NCI-H345 (cell line): ENCODE data around the gene PSAP.
A peak's percentile ranks its signal among the peaks of the same experiment; 100 is the strongest.
"Not testable (repeated sequence)": the region's sequence is repeated elsewhere in the genome, so short reads cannot be mapped to it uniquely, and the experiment has no call there.

Experiments
- DNase-seq: peaks from one replicate; lab custom pipeline; 2025; lab: John Stamatoyannopoulos, UW

Gene PSAP

DNA sequence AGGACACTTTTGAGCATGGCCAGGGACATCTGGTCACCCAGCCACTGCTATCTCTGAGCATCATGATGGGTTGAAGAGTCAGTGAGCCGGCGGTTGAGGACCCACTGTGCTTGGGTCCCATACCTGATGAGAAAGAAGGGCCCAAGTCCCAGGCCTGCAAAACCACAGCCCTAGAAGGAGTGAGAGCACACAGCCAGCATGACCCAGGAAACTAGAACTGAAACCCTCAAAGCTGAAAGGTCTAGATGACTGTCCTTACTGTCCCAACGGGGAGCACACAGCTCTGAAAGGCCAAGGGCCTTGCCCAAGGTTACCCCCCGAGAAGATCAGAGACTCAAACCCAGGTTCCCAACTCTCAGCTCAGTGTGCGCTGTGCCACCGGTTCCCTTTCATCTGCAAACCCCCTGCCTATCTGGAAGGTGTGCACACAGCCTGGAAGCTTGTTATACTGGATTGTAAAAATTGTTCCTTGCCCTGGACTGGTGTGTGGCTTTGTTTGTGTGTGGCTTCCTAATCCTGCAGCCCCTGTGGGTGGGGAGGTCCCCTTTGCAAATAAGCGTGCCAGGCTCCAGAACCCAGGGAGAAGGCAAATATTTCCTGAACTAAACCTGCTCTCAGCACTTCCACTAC lies 22.6 kb upstream of the PSAP start:
- no peak for DNase-seq

DNA sequence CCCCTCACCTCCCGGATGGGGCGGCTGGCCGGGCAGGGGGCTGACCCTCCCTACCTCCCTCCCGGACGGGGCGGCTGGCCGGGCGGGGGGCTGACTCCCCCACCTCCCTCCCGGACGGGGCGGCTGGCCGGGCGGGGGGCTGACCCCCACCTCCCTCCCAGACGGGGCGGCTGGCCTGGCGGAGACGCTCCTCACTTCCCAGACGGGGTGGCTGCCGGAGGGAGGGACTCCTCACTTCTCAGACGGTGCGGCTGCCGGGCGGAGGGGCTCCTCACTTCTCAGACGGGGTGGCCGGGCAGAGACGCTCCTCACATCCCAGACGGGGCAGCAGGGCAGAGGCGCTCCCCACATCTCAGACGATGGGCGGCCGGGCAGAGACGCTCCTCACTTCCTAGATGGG lies 18.6 kb upstream of the PSAP start:
- DNase-seq = not testable (repeated sequence)

GRCh38 chr10:71868192-71868697 lies 17.2 kb upstream of the PSAP start:
- DNase-seq = no peak

- DNase-seq = no peak
Measured at GRCh38 chr10:71865561-71866041, 14.6 kb upstream of the PSAP start.

DNA sequence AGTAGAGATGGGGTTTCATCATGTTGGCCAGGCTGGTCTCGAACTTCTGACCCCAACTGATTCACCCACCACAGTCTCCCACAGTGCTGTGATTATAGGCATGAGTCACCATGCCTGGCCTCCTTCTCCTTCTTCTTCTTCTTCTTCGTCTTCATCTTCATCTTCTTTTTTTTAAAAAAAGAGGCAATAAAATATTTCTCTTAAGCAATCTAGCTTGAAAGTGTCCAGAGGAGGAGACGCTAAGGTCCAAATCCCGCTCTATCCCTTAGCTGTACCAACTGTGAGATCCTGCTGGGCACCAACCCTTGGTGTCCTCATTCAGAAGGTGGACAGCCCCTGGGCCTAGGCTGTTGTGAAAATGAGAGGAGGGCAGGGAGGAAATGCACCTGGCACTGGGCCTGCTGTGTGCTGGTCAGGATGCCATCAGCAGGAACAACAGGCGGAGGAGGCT lies 13.9 kb upstream of the PSAP start:
- no peak for DNase-seq

DNA sequence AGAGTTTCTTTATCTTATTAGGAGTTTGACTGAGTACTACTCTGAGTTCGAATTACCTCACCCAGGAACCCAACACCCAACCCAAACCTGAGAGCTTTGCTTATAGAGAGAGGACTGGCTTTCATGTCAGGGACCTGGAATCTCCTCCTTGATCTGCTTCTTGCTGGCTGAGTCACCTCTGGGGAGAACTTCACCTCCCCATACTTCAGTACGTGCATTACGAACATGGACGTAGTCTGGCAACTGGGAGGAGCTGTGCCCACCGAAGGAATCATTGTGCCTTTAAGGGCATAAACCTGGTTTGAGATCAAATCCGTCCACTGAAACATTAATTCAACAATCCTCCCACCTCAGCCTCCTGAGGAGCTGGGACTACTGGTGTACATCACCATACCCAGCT lies 12.2 kb upstream of the PSAP start:
- no peak for DNase-seq

DNA sequence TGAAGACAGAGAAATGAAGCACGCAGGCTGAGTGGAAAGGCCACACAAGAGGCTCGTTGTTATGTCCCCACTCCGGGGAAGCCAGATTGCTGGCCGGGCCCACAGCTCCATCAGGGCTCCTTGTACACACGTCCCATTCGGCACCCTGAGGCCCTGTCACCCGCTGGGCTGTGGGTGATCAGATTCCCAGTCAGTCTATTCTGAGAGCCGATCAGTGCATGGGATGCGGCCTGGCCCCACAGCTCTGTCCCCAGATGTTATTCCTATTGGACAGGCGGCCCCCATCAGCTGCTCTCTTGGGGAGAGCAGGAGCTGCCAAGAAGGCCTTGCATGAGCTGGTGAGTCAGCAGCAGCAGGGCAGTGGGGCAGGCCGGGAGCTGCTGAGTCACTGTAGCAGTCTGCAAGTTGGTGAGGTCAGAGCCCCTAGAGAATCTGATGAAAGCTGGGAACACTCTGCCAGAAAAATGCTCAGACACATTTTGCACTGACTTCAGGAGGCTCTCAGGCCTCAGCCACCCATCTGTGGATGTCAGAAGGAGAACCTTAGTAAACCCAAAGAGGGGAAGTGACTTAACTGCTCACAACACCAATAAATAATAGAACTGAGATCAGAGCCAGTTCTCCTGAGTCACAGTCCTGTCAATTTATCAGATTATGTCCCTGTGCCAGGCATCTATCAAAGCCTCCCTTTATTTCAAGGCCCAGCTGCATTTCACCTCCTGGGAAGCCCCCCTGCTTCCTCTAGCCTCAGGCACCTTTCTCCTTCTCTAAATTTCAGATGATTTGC lies 9.4 kb upstream of the PSAP start:
- DNase-seq = peak; percentile 16

DNA sequence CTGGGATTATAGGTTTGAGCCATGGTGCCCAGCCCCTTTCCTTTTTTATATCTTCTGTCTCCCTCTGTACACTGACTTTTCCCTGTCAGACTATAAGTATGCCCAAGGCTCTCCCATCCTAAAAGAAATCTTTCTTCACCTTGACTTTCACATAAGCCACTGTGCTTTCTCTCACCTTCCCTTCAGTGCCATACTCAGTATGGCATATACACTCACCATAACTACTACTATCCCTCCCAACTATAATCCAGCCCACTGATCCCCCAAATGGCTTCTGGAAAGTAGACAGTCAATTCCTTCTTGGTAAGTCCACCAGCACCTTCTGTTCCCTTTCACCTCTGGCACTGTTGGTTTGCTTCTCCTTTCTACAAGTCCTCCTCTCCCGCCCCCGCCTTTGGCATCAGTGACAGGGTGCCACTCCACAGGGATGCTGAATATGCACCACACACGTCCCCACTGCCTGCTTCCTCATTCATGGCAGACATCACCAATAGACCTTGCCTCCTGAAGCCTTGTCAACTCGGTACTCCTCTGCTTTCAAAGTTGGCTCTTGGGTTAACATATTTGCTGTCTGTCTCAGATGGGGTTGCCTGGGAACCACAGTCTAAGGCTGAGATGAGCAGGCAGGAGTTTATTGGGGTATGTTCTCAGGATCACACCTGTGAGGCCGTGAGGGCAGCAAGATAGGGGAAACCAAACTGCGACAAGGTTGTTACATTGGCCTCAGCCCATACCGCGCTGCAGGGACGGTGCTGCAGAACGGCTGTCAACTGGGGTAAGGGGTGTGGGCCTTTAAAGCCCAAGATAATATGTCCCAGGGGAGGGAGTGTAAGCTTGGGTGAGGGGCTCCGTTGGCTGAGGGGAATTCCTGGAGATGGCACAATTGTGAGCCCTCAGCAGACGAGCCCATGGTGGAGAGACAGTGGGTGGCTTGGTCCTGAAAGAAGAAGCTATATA lies 7.2 kb upstream of the PSAP start:
- DNase-seq = no peak

DNA sequence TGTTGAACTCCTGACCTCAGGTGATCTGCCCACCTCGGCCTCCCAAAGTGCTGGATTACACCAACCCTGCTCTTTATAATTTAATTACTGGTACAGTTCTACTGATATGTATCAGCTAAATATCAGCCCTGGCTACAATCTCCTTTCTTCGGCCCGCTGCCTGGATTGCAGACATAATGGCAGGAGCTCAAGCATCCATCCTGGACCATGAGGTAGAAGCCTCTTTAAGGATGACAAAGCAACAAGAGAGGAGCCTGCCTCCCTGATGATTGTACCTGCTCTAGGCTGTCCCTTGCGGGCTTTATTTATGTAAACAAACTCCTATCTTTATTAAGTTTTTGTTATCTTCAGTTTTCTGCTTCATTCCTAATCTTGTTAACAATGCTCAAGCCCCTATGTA lies 5.6 kb upstream of the PSAP start:
- no peak for DNase-seq

- DNase-seq = no peak
Measured at GRCh38 chr10:71854031-71854430, 3.0 kb upstream of the PSAP start.

DNA sequence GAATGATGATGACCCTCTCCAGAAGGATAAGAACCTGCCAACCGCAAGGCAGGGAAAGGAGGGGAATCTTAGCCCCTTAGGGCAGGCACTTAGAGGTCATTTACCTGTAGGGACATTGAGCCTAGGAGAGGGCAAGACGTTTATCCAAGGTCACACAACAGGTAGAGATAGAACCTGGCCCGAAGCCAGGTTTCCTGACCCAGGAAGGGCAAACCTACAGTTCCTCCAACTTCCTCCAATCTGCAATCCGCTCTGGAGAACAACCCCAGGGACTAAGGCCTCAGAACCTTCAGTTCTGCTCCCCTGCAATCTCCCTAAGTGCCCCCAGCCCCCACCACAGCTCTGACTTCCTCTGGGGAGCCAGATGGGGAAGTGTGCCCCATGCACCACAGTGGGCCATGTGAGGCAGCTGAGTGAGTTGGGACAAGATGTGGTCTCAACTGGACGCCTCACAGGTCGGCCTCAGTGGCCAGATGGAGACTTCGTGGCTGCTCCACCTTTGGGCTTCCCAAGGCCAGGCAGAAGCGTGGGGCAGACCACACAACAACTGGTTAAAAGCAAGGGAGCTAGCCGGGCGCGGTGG lies 1.4 kb upstream of the PSAP start:
- DNase-seq = no peak

GRCh38 chr10:71851465-71852095 lies 529 bp upstream of the PSAP start:
- not testable (repeated sequence) for DNase-seq

GRCh38 chr10:71850021-71850742 lies 869 bp downstream of the PSAP start:
- no peak for DNase-seq

DNA sequence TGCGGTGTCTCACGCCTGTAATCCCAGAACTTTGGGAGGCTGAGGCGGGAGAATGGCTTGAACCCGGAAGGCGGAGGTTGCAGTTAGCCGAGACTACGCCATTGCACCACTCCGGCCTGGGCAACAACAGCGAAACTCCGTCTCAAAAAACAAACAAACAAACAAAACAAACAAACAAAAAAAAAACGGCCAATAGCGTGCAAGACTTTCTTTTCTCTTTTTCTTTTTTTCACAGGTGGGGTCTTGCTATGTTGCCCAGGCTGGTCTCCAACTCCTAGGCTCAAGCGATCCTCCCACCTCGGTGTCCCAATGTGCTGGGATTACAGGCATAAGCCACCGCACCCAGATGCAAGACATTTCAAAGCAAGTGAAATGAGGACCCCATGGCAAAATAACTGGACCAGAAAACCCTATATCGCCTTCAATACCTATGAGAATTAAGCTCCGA lies 1.6 kb downstream of the PSAP start:
- no peak for DNase-seq

GRCh38 chr10:71848325-71849275 lies 2.5 kb downstream of the PSAP start:
- no peak for DNase-seq

DNA sequence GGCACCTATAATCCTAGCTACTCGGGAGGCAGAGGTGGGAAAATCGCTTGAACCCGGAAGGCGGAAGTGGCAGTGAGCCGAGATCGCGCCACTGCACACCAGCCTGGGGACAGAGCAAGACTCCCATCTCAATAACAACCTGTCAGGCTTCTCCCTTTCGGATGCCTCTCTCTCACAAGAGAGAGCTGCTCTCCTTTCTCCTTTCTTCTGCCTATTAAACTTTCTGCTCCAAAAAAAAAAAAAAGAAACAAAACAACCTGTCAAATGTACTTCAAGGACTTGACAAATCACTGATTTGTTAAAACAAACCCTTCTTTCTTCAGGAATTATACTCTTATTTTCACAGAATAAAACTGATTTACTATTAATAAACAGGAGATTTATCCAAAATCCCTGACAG lies 3.6 kb downstream of the PSAP start:
- DNase-seq = no peak

DNA sequence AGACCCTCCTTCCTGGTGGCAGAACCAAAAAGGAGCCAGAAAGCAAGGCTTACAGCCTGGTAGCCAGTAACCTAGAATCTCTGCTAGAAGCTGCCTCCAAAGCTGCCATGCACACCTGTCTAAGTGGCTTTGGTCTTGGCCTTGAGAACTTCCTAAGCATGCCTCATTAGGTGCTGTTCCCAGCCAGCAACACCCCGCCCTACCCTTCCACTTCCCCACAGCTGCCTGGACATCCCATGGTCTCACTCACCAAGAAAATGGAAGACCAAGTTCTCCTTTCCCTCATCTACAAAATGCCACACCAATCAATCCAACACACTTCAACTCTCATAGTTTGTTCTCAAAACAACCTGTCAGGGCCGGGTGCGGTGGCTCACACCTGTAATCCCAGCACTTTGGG lies 4.2 kb downstream of the PSAP start:
- DNase-seq = no peak

- DNase-seq = no peak
Measured at GRCh38 chr10:71845410-71846405, 5.3 kb downstream of the PSAP start.
